Endothelial cell (in vitro differentiated cells): ENCODE results near the gene EDDM3A. TPM values are rescaled to one million over a fixed set of nuclear protein-coding genes. Genes with fewer than 3 reads are reported as not detected.

Experiments
- DNase-seq: peaks from one replicate; pipeline ENCODE4 v3.0.0; 2021; ENCODE audit warnings: low spot score
- H3K27ac Mint-ChIP-seq: one replicate; pipeline ENCODE4 v1.8.0; 2021; ENCODE audit warnings: mixed read lengths, inconsistent platforms; ENCODE audit not compliant: unreplicated experiment
- H3K27me3 Mint-ChIP-seq: one replicate; pipeline ENCODE4 v1.8.0; 2021; ENCODE audit warnings: mild to moderate bottlenecking, moderate library complexity, mixed read lengths, inconsistent platforms; ENCODE audit not compliant: unreplicated experiment
- H3K36me3 Mint-ChIP-seq: one replicate; pipeline ENCODE4 v1.8.0; 2021; ENCODE audit warnings: mild to moderate bottlenecking, low read depth, mixed read lengths, inconsistent platforms; ENCODE audit not compliant: unreplicated experiment
- H3K4me1 Mint-ChIP-seq: one replicate; pipeline ENCODE4 v1.8.0; 2021; ENCODE audit warnings: mild to moderate bottlenecking, mixed read lengths, inconsistent platforms; ENCODE audit not compliant: unreplicated experiment
- H3K4me3 Mint-ChIP-seq: one replicate; pipeline ENCODE4 v1.8.0; 2021; ENCODE audit warnings: mild to moderate bottlenecking, mixed read lengths, inconsistent platforms; ENCODE audit not compliant: unreplicated experiment
- H3K9me3 Mint-ChIP-seq: one replicate; pipeline ENCODE4 v1.8.0; 2021; ENCODE audit warnings: mixed read lengths, inconsistent platforms; ENCODE audit not compliant: unreplicated experiment
- total RNA-seq: library from RNA; stranded (reverse); fragmentation: NEBNext Ultra II Directional; extraction: Animal tissue kit (Norgen Biotek cat#: 25700); gene quantifications from one replicate; pipeline ENCODE4 v1.2.1, GENCODE V29; 2021; ENCODE audit not compliant: unreplicated experiment
- TF ChIP-seq, protein P1 (sequence below): fragments of 200-600 bp; sonication (generic); IDR thresholded peaks from one replicate; pipeline ENCODE4 v1.5.0; 2021; ENCODE audit warnings: antibody characterized with exemption; ENCODE audit not compliant: unreplicated experiment

The EDDM3A gene
- total RNA-seq, 1 donor from 2014 or later: not detected

GRCh38 chr14:20711685-20712084 is 34.0 kb upstream of the EDDM3A start:
- no peaks in the 10 kb centered on the region for H3K36me3 Mint-ChIP-seq
- no peak overlapping the region for H3K27ac Mint-ChIP-seq
- TF ChIP-seq, protein P1, sequence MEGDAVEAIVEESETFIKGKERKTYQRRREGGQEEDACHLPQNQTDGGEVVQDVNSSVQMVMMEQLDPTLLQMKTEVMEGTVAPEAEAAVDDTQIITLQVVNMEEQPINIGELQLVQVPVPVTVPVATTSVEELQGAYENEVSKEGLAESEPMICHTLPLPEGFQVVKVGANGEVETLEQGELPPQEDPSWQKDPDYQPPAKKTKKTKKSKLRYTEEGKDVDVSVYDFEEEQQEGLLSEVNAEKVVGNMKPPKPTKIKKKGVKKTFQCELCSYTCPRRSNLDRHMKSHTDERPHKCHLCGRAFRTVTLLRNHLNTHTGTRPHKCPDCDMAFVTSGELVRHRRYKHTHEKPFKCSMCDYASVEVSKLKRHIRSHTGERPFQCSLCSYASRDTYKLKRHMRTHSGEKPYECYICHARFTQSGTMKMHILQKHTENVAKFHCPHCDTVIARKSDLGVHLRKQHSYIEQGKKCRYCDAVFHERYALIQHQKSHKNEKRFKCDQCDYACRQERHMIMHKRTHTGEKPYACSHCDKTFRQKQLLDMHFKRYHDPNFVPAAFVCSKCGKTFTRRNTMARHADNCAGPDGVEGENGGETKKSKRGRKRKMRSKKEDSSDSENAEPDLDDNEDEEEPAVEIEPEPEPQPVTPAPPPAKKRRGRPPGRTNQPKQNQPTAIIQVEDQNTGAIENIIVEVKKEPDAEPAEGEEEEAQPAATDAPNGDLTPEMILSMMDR: no peak
- H3K4me3 Mint-ChIP-seq: no peak overlapping the region
- peaks cover 12% of the 10 kb centered on the region for H3K4me1 Mint-ChIP-seq
- DNase-seq: no peak
- H3K27me3 Mint-ChIP-seq: peaks cover 2% of the 10 kb centered on the region
- H3K9me3 Mint-ChIP-seq: peaks cover 6% of the 10 kb centered on the region

DNA sequence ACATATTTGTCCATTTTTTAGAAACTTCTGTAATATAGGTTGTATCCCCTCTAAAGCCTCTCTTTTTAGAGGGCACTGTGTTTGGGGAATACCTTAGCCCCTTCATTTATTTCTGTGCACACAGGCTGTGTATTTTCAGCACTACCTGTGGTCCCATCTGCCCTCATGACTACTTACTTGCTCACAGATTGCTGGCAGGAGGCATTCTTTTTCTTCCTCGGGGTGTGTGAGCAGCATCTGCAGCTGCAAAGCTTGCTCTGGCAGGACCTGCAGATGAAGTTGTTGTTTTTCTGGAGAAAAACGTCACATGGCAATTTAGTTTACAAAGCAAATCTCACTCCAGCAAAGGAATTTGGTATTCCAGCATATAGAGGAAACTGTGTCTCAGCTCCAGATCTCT is 32.8 kb upstream of the EDDM3A start:
- H3K4me1 Mint-ChIP-seq: peaks cover 6% of the 10 kb centered on the region
- no peaks in the 10 kb centered on the region for H3K9me3 Mint-ChIP-seq
- TF ChIP-seq, protein P1: no peak
- H3K4me3 Mint-ChIP-seq: no peak overlapping the region
- H3K27ac Mint-ChIP-seq: no peak overlapping the region
- DNase-seq: no peak
- H3K27me3 Mint-ChIP-seq: peaks cover 3% of the 10 kb centered on the region
- H3K36me3 Mint-ChIP-seq: no peaks in the 10 kb centered on the region

- TF ChIP-seq, protein P1: no peak
- Mint-ChIP-seq H3K36me3 (no peaks in the 10 kb centered on the region), H3K27me3 (peaks cover 4% of the 10 kb centered on the region), H3K27ac (no peak overlapping the region), H3K4me1 (peaks cover 3% of the 10 kb centered on the region), H3K9me3 (no peaks in the 10 kb centered on the region), H3K4me3 (no peak overlapping the region)
- DNase-seq: no peak
Observed at GRCh38 chr14:20714593-20715250, 31.0 kb upstream of the EDDM3A start.

- DNase-seq: no peak
- Mint-ChIP-seq H3K4me3 (no peak overlapping the region), H3K27ac (no peak overlapping the region), H3K9me3 (no peaks in the 10 kb centered on the region), H3K27me3 (peaks cover 8% of the 10 kb centered on the region), H3K4me1 (no peaks in the 10 kb centered on the region), H3K36me3 (no peaks in the 10 kb centered on the region)
- TF ChIP-seq, protein P1: no peak
Observed at GRCh38 chr14:20719777-20720176, 25.9 kb upstream of the EDDM3A start.

DNA sequence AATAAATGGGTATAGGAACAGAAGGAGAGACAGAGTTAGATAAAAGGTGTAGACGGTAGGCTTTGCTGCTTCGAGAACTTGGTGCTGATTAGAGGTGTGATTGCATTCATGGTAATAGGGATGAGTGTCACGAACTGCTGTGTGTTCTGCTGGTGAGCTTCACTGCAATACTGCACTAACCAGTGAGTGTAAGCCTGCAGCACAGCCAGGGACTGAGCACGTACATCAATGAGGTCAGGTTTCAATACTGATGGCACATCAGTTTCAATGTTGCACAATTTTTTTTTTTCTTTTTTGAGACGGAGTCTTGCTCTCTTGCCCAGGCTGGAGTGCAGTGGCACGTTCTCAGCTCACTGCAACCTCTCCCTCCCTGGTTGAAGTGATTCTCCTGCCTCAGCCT is 24.9 kb upstream of the EDDM3A start:
- H3K9me3 Mint-ChIP-seq: no peaks in the 10 kb centered on the region

More for the DNA sequence above, 24.9 kb upstream of the EDDM3A start:
- no peak overlapping the region for H3K4me3 Mint-ChIP-seq
- no peak overlapping the region for H3K27ac Mint-ChIP-seq
- peaks cover 8% of the 10 kb centered on the region for H3K27me3 Mint-ChIP-seq
- no peak for DNase-seq
- H3K36me3 Mint-ChIP-seq: no peaks in the 10 kb centered on the region
- TF ChIP-seq, protein P1: no peak
- no peaks in the 10 kb centered on the region for H3K4me1 Mint-ChIP-seq
